Fibroblast of lung (primary cell): ENCODE data around the gene PRXL2C.
"Not testable (repeated sequence)": the region's sequence is repeated elsewhere in the genome, so short reads cannot be mapped to it uniquely, and the experiment has no call there.

Experiments used
- EZH2 ChIP-seq: IDR thresholded peaks from 2 replicates; pipeline ENCODE4 v1.5.1; 2012; ENCODE audit warnings: low read length, control low read depth, mild to moderate bottlenecking; ENCODE audit errors: missing control alignments
- TF ChIP-seq, protein P1 (sequence below), 2 donors: IDR thresholded peaks in 1 of 2; conservative IDR thresholded peaks in 1 of 2; 1 replicate in 1 of 2; 2 replicates in 1 of 2; pipeline ENCODE4 v1.5.1; 2011 to 2012; ENCODE audit warnings: low read length in 2 of 2, control low read depth in 1 of 2, inconsistent platforms in 1 of 2, low read depth in 1 of 2, mild to moderate bottlenecking in 1 of 2

DNA sequence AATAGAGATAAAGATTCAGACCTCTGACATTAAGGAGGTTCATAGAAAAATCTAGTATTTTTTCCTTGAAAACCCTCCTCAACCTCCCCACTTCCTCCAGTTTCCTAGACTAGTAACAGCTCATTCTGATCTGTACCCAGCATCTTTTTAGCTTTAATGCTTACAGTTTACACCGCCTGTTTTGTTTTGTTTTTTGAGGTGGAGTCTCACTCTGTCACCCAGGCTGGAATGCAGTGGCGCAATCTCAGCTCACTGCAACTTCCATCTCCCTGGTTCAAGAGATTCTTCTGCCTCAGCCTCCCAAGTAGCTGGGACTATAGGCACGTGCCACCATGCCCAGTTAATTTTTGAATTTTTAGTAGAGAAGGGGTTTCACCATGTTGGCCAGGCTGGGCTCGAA is 40.5 kb downstream of the PRXL2C start:
- TF ChIP-seq EZH2: not testable (repeated sequence)
- TF ChIP-seq, protein P1, sequence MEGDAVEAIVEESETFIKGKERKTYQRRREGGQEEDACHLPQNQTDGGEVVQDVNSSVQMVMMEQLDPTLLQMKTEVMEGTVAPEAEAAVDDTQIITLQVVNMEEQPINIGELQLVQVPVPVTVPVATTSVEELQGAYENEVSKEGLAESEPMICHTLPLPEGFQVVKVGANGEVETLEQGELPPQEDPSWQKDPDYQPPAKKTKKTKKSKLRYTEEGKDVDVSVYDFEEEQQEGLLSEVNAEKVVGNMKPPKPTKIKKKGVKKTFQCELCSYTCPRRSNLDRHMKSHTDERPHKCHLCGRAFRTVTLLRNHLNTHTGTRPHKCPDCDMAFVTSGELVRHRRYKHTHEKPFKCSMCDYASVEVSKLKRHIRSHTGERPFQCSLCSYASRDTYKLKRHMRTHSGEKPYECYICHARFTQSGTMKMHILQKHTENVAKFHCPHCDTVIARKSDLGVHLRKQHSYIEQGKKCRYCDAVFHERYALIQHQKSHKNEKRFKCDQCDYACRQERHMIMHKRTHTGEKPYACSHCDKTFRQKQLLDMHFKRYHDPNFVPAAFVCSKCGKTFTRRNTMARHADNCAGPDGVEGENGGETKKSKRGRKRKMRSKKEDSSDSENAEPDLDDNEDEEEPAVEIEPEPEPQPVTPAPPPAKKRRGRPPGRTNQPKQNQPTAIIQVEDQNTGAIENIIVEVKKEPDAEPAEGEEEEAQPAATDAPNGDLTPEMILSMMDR (conservative IDR thresholded peaks at IDR 0.05 in 1 of 2, IDR thresholded peaks at IDR 0.05 in 1 of 2; ENCODE audit: low read depth in 1 of 2, low read length in 2 of 2): not testable (repeated sequence)
